Suprapubic skin (tissue), 4 donors: ENCODE results near the gene CRABP1. TPM values are rescaled to one million over a fixed set of nuclear protein-coding genes. Genes with fewer than 3 reads are reported as not detected.

Experiments used
- DNase-seq, 2 donors: peaks; one replicate each; pipeline ENCODE4 v3.0.0-alpha.2; 2019; ENCODE audit warnings: low spot score in 2 of 2
- H3K27ac ChIP-seq: fragments of 200-600 bp; sonication (generic); one replicate; pipeline ENCODE4 v1.5.1; 2019
- H3K27me3 ChIP-seq: fragments of 200-600 bp; sonication (generic); one replicate; pipeline ENCODE4 v1.5.1; 2019
- H3K36me3 ChIP-seq: fragments of 200-600 bp; sonication (generic); one replicate; pipeline ENCODE4 v1.5.1; 2019
- H3K4me1 ChIP-seq: fragments of 200-600 bp; sonication (generic); one replicate; pipeline ENCODE4 v1.5.1; 2019
- H3K4me3 ChIP-seq: fragments of 200-600 bp; sonication (generic); one replicate; pipeline ENCODE4 v1.5.1; 2019; ENCODE audit warnings: mild to moderate bottlenecking
- H3K9me3 ChIP-seq: fragments of 200-600 bp; sonication (generic); one replicate; pipeline ENCODE4 v1.5.1; 2019
- CTCF ChIP-seq, 2 donors: fragments of 200-600 bp in 1 of 2; fragments of 450-650 bp in 1 of 2; sonication (generic) in 1 of 2; IDR thresholded peaks; one replicate each; pipeline ENCODE4 v1.5.1; 2016 to 2019; ENCODE audit warnings: antibody characterized with exemption in 2 of 2, mild to moderate bottlenecking in 1 of 2, moderate library complexity in 1 of 2
- EP300 ChIP-seq: sonication (generic); formaldehyde crosslinking; IDR thresholded peaks from one replicate; pipeline ENCODE4 v1.6.1; 2017; ENCODE audit warnings: antibody characterized with exemption
- POLR2A ChIP-seq, 2 donors: fragments of 450-650 bp; IDR thresholded peaks; one replicate each; pipeline ENCODE4 v1.6.1; 2017; ENCODE audit warnings: antibody characterized with exemption in 2 of 2, mild to moderate bottlenecking in 2 of 2, moderate library complexity in 2 of 2
- POLR2AphosphoS5 ChIP-seq, 3 donors: sonication (generic); formaldehyde crosslinking; IDR thresholded peaks; one replicate each; pipeline ENCODE4 v1.6.1; 2017; ENCODE audit warnings: antibody characterized with exemption in 3 of 3
- WGBS: methylation state at CpG from one replicate; pipeline ENCODE4 v1.1.5; 2018; 5-methylcytosine and 5-hydroxymethylcytosine counted together
- total RNA-seq, 4 donors: library from RNA; depleted of rRNA; stranded (reverse); fragments of >200 nt; gene quantifications; one replicate each; pipeline ENCODE4 v1.1.0, GENCODE V29; 2016

Gene CRABP1
- total RNA-seq, 4 donors from 2014 or later, result 2.6 to 8.7 (median 8.5) TPM; not detected in 1

- H3K27me3 ChIP-seq, result no peaks in the 10 kb centered on the region
- H3K27ac ChIP-seq, result peak within 1 kb of the TSS; percentile 85
- H3K4me3 ChIP-seq, result peak within 1 kb of the TSS; percentile 80
- H3K36me3 ChIP-seq, result peaks cover 6% of the 10 kb centered on the region
- peaks cover 36% of the 10 kb centered on the region for H3K4me1 ChIP-seq
- H3K9me3 ChIP-seq, result no peaks in the 10 kb centered on the region
- WGBS, result 0% methylated on average over 22 of the region's 55 CpGs
- TF ChIP-seq EP300, result no peak
- peak; percentile 52 to 93 (median 66) for TF ChIP-seq POLR2AphosphoS5 (IDR thresholded peaks at IDR 0.05)
- peak; percentile 45 to 86 for TF ChIP-seq POLR2A (IDR thresholded peaks at IDR 0.05)
- peak; percentile 93 to 95 for DNase-seq
Observed at GRCh38 chr15:78299101-78299930, 40.8 kb upstream of the CRABP1 start, which contains the start of gene SKIC8. SKIC8 (minus strand) TSS chr15:78299609; CDS start chr15:78295686, 3,923 bp downstream.

GRCh38 chr15:78301326-78301725 lies 38.8 kb upstream of the CRABP1 start:
- H3K36me3 ChIP-seq, result no peaks in the 10 kb centered on the region
- no peak for DNase-seq
- no peak overlapping the region for H3K27ac ChIP-seq

GRCh38 chr15:78301828-78302227 lies 38.3 kb upstream of the CRABP1 start:
- Histone ChIP-seq H3K27ac (no peak overlapping the region), H3K9me3 (no peaks in the 10 kb centered on the region), H3K4me3 (no peak overlapping the region), H3K36me3 (no peaks in the 10 kb centered on the region), H3K4me1 (peaks cover 39% of the 10 kb centered on the region), H3K27me3 (no peaks in the 10 kb centered on the region)
- WGBS, result 32% methylated on average over 3 of the region's 3 CpGs
- no peak for DNase-seq
- no peak for TF ChIP-seq EP300
- no peak for TF ChIP-seq POLR2A (IDR thresholded peaks at IDR 0.05)
- no peak for TF ChIP-seq POLR2AphosphoS5 (IDR thresholded peaks at IDR 0.05)
- no peak for TF ChIP-seq CTCF (IDR thresholded peaks at IDR 0.05)

More at GRCh38 chr15:78301326-78301725, 38.8 kb upstream of the CRABP1 start:
- Histone ChIP-seq H3K4me1 (peaks cover 39% of the 10 kb centered on the region), H3K27me3 (no peaks in the 10 kb centered on the region), H3K4me3 (no peak overlapping the region), H3K9me3 (no peaks in the 10 kb centered on the region)
- TF ChIP-seq POLR2A (IDR thresholded peaks at IDR 0.05), result no peak
- TF ChIP-seq POLR2AphosphoS5 (IDR thresholded peaks at IDR 0.05), result no peak
- TF ChIP-seq EP300, result no peak
- no peak for TF ChIP-seq CTCF (IDR thresholded peaks at IDR 0.05)

GRCh38 chr15:78302579-78303312 lies 37.4 kb upstream of the CRABP1 start:
- DNase-seq, result no peak
- TF ChIP-seq CTCF (IDR thresholded peaks at IDR 0.05) (no peak), POLR2A (IDR thresholded peaks at IDR 0.05) (no peak), EP300 (no peak), POLR2AphosphoS5 (IDR thresholded peaks at IDR 0.05) (no peak)
- 61% methylated on average over 5 of the region's 5 CpGs for WGBS
- H3K27me3 ChIP-seq, result no peaks in the 10 kb centered on the region
- H3K4me1 ChIP-seq, result peaks cover 36% of the 10 kb centered on the region
- no peaks in the 10 kb centered on the region for H3K36me3 ChIP-seq
- H3K9me3 ChIP-seq, result no peaks in the 10 kb centered on the region
- no peak overlapping the region for H3K4me3 ChIP-seq
- H3K27ac ChIP-seq, result no peak overlapping the region

- H3K4me1 ChIP-seq, result peaks cover 30% of the 10 kb centered on the region
- no peaks in the 10 kb centered on the region for H3K27me3 ChIP-seq
- H3K27ac ChIP-seq, result no peak overlapping the region
- 80% methylated on average over 9 of the region's 9 CpGs for WGBS
- H3K9me3 ChIP-seq, result no peaks in the 10 kb centered on the region
- H3K36me3 ChIP-seq, result no peaks in the 10 kb centered on the region
- TF ChIP-seq EP300 (no peak), CTCF (IDR thresholded peaks at IDR 0.05) (no peak)
- DNase-seq, result no peak
- H3K4me3 ChIP-seq, result no peak overlapping the region
Observed at GRCh38 chr15:78304216-78305066, 35.7 kb upstream of the CRABP1 start.
